Stimulated activated CD4-positive, alpha-beta T cell treated with anti-CD3 and anti-CD28 coated beads, Interleukin-1b, Interleukin-23, amount 100 ng/mL, for 24 hours (primary cell): ENCODE results near the gene SND1.
"Not testable (repeated sequence)": the region's sequence is repeated elsewhere in the genome, so short reads cannot be mapped to it uniquely, and the experiment has no call there.

Experiments used
- DNase-seq, 4 experiments: peaks; one replicate each; pipeline ENCODE4 v3.0.0-alpha.2; 2020; ENCODE audit warnings: low read depth in 4 of 4, low spot score in 1 of 4

SND1 gene

GRCh38 chr7:128107516-128107915, 455.5 kb downstream of the SND1 start:
- not testable (repeated sequence) for DNase-seq

DNA sequence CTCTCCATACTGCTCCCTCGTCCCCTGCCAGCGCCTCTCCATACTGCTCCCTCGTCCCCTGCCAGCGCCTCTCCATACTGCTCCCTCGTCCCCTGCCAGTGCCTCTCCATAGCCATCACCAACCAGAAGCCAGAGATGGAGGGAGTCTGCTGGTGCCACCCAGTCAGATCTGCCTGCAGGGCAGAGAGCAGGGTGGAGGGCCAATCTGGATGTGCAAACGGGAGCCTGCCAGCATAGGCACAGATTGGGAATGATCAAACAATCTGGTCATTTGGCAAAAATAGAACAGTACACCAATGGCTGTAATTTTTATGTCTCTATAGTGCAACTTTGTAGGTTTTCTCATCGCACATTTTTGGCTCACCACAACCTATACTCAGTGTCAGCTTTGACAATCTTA, 456.1 kb downstream of the SND1 start:
- no peak for DNase-seq

- DNase-seq = no peak
Measured at GRCh38 chr7:128108641-128109423, 456.8 kb downstream of the SND1 start.

- DNase-seq = not testable (repeated sequence)
Measured at GRCh38 chr7:128109424-128109969, 457.5 kb downstream of the SND1 start.

DNA sequence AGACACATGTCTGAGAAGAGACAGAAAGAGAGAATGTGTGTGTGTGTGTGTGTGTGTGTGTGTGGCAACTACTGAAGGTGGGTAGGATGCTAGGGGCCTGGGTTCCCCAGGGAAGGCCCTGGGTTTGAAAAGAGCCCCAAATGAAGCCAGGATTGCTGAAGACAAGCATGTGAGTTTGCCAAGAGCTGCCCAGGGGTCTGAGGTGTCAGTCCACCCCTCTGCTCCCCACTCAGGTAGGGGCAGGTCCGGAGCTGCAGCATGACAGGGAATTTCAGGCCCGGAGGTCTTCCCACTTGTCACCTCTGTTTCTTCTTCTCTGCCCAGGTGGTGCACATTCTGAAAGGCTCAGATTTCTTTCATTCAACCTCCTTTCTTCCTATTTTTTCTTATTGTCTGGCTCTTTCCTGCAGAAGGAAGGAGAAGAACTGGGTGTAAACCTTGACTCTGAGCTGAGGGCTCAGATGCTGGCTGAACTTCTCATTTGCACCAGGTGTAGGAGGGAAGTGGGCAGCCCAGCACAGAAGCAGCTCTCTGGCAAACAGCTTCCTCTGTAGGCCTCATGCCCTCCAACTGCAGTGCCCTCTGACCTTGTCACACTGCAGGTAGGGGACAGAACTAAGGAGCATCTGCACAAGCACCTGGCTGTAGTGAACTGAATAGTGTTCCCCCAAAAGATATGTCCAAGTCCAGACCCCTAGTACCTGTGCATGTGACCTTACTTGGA, 458.8 kb downstream of the SND1 start:
- DNase-seq = no peak

GRCh38 chr7:128112018-128112780, 460.2 kb downstream of the SND1 start:
- no peak for DNase-seq

DNA sequence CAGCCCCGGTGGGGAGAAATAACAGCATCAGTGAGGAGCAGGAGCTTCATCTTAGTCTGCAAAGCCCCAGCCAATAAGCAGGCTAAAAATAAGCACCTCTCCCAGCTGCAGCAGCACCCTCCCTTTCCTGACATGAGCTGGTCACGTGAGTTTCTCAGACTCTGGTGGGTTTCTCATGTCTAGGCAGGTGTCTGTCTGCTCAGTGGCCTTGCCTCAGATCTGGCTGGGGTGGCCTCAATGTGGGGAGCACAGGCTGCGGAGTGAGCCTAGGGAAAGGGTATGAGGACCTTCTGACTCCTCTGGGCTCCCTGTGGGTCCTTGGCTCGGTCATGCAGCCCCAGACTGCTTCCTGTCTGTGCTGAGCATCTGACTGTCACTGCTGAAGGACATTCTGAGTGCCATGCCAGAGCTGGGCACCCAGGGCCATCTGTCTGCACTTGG, 460.8 kb downstream of the SND1 start:
- no peak for DNase-seq

DNA sequence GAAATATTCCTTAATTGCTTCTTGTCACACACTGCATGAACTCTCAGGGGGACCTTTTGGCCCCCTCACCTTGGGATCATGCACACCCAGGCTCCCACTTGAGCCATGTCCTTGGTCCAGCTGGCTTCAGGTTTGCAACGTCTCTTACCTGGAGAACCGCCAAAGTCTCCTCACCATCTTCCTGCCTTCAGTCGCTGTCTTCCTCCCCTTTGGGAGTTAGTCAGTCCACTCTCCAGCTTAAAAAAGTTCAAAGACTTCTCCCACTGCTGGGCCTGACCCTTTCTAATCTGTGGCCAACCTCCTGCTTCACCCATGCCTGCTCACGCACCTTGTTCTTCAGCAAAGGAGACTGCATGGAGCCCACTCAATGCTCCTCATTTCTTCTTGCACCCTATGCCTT, 461.8 kb downstream of the SND1 start:
- DNase-seq = no peak

DNA sequence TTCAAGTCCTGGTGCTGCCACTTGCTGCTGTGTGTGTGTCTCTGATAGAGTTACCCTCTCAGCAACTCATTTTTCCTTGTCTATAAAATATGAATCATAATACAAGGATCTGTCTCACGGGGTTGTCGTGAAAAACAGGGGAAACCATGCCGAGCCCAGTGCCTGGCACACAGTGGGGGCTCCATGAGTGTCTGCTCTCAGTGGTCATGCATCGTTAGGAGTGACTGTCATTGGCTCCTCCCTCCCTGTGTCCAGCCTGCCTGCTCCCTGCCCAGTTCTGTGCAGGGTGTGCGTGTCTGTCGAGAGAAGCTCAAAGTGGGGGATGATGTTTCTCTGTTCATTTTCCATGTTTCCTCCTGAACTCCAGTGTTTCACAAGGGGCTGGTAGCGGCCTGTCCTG, 462.8 kb downstream of the SND1 start:
- no peak for DNase-seq

DNA sequence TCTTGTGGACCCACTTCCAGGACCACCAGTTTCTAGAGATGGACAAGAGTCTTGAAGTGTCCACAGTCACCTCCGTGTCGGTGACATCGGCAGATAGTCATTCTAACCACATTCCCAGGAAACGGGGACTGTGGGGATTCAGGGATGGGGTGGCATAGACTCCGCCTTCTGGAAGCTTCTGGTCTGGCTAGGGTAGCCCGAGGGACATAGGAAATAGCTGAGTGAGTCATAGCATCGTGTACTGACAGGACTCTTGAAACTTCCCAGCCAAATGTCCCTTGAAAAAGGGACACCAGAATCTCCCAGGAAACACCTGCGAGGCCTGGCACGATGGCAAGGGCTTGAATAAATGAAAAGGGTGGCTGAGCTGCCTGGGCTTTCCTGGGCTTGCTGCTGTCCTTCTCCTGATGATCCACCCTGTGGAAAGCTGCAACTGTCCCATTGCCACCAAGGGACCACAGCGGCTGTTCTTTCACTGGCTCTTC, 463.4 kb downstream of the SND1 start:
- no peak for DNase-seq

GRCh38 chr7:128115821-128116723, 464.1 kb downstream of the SND1 start:
- no peak for DNase-seq

DNA sequence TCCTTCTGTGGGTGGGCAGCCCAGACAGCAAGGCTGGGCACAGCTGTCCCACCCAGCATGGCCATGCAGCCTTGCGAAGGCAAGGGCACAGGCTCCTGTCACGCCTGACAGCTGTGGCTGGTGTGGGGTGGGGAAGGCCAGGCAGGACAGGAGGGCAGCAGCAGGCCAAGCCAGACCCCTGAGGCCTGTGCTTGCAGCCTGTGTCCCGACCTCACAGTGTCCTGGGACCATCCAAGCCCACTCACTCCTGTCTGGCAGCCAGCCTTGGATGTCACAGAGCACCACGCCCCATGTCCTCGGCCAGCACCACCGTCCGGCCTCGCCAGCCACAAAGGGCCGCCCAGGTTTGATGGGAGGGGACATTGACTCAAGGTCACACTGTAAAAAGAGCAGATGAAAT, 464.7 kb downstream of the SND1 start:
- no peak for DNase-seq

DNA sequence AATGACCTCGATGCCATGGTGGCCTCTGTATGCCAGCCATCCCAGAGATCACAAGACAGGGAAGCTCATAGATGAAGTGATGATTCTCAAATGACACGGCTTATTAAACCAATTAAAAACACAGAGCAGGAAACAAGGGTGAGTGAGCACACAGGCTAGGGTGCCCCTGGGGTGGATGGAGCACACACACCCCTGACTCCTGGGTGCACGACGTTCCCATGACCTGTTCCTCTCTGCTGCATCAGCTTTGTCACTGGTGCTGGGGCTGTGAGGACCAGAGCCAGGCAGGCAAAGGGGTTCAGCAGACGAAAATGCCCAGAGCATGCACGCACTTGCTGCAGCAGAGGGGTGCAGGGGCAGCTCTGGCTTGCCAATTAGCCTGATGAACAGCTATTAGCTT, 465.7 kb downstream of the SND1 start:
- DNase-seq = no peak

GRCh38 chr7:128119036-128119435, 467.0 kb downstream of the SND1 start:
- no peak for DNase-seq

GRCh38 chr7:128120116-128120515, 468.1 kb downstream of the SND1 start:
- DNase-seq = no peak

DNA sequence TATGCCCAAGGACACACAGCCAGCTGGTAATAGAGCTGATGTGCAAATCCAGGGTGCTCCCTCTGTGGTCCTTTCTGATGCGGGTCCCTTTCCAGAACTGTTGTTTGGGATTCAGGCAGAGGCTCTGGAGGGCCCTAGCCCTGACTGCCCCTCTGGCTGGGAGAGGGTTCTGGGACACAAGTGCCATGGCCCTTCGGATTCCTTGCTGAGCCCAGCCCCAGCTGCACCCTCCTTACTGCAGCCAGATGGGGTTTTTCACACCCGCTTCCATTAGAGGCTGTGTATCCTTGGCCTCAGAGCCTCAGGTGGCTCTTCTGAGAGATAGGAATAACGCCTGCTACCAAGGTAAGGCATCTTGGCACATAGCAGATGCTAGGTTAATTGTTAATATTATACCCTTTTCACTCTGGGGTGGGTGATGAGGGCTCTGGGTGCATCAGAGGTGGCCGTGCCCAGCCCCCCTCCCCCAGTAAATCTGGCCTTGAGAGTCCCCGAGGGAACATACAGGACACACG, 469.0 kb downstream of the SND1 start:
- no peak for DNase-seq

- no peak for DNase-seq
Measured at GRCh38 chr7:128121711-128122530, 469.9 kb downstream of the SND1 start.

DNA sequence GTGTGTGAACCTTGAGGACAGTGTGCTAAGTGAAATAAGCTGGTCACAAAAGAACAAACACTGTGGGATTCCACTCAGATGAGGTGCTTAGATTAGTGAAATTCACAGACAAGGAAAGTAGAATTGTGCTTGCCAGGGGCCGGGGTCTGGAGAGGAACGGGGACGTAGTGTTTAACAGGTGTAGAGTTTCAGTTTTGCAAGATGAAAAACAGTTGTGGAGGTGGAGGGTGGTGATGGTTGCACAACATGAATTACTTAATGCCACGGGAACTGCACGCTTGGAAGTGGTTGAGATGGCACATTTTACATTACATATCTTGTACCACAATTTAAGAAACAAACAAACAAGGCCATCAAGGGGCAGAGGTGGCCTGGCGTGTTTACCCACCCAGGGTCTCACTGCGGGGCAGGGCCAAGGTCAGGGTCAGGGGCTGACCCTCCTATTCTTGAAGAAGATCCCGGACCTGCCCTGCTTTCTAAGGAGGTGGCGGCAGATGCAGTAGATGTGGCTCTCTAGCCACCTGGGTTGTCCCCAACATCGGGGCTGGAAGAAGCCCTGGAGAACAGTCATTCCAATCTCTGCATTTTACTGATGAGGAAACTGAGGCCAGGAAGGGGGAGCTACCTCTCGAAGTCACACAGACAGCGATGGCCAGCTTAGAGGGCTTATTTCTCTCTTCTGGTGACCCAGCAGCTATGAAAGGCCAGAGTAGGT, 470.7 kb downstream of the SND1 start:
- no peak for DNase-seq
